CD14-positive monocyte (primary cell): ENCODE data around the gene PAM16. TPM values are rescaled to one million over a fixed set of nuclear protein-coding genes. Genes with fewer than 3 reads are reported as not detected.

Experiments used
- DNase-seq, 3 donors: peaks; one replicate each; pipeline ENCODE4 v3.0.0-alpha.2; 2011 to 2022
- H2AFZ ChIP-seq: 2 replicates; pipeline ENCODE4 v1.6.0; 2012; ENCODE audit warnings: mild to moderate bottlenecking, low read depth, low read length, inconsistent platforms; ENCODE audit not compliant: insufficient read depth, poor library complexity, severe bottlenecking
- H3K27ac ChIP-seq, 2 donors: 1 replicate in 1 of 2; 2 replicates in 1 of 2; pipeline ENCODE4 v1.5.1; 2012 to 2013; ENCODE audit warnings: low read length in 2 of 2, control low read depth in 1 of 2, inconsistent platforms in 1 of 2, low read depth in 1 of 2, mild to moderate bottlenecking in 1 of 2
- H3K27me3 ChIP-seq, 2 donors: one replicate each; pipeline versions ENCODE4 v1.6.0 to v1.6.1; 2011 to 2013; ENCODE audit warnings: low read length in 2 of 2; ENCODE audit not compliant: control insufficient read depth in 2 of 2, insufficient read depth in 2 of 2
- H3K36me3 ChIP-seq, 2 donors: replicated peaks in 1 of 2; 1 replicate in 1 of 2; 2 replicates in 1 of 2; pipeline versions ENCODE4 v1.5.1 to v1.6.1; 2012 to 2013; ENCODE audit warnings: low read length in 2 of 2, control low read depth in 1 of 2, inconsistent platforms in 1 of 2, mild to moderate bottlenecking in 1 of 2; ENCODE audit not compliant: insufficient read depth in 2 of 2, control insufficient read depth in 1 of 2
- H3K4me1 ChIP-seq, 2 donors: 1 replicate in 1 of 2; 2 replicates in 1 of 2; pipeline versions ENCODE4 v1.5.1 to v1.6.1; 2012 to 2013; ENCODE audit warnings: low read length in 2 of 2, control low read depth in 1 of 2, inconsistent platforms in 1 of 2, mild to moderate bottlenecking in 1 of 2, moderate library complexity in 1 of 2; ENCODE audit not compliant: insufficient read depth in 2 of 2, control insufficient read depth in 1 of 2
- H3K4me2 ChIP-seq: replicated peaks from 2 replicates; pipeline ENCODE3; 2012; ENCODE audit warnings: low read length, moderate library complexity, mild to moderate bottlenecking; ENCODE audit not compliant: poor library complexity, severe bottlenecking; ENCODE audit errors: extremely low read depth
- H3K4me3 ChIP-seq, 3 experiments: fragments of 200-600 bp in 1 of 3; sonication (generic) in 1 of 3; replicated peaks in 1 of 3; 1 replicate in 2 of 3; 2 replicates in 1 of 3; pipeline ENCODE4 v1.5.1; 2011 to 2013; ENCODE audit warnings: low read length in 3 of 3, mild to moderate bottlenecking in 3 of 3, control low read depth in 2 of 3, low read depth in 2 of 3, inconsistent platforms in 1 of 3, moderate library complexity in 1 of 3
- H3K79me2 ChIP-seq: 2 replicates; pipeline ENCODE4 v1.6.0; 2012; ENCODE audit warnings: mild to moderate bottlenecking, control low read depth, inconsistent platforms, low read length, moderate library complexity; ENCODE audit not compliant: insufficient read depth
- H3K9ac ChIP-seq: 2 replicates; pipeline ENCODE4 v1.6.0; 2017; ENCODE audit warnings: low read length, mild to moderate bottlenecking; ENCODE audit not compliant: insufficient read depth, poor library complexity, severe bottlenecking
- H3K9me3 ChIP-seq, 2 donors: replicated peaks in 1 of 2; 1 replicate in 1 of 2; 2 replicates in 1 of 2; pipeline versions ENCODE4 v1.5.1 to v1.6.1; 2012 to 2013; ENCODE audit warnings: low read length in 2 of 2, control low read depth in 1 of 2; ENCODE audit not compliant: control insufficient read depth in 1 of 2, insufficient read depth in 1 of 2
- H4K20me1 ChIP-seq: 2 replicates; pipeline ENCODE4 v1.6.0; 2012; ENCODE audit warnings: mild to moderate bottlenecking, low read length, control low read depth, moderate library complexity; ENCODE audit not compliant: insufficient read depth
- H3K27ac Mint-ChIP-seq, 7 donors: one replicate each; pipeline ENCODE4 v1.8.0; 2020; ENCODE audit warnings: mild to moderate bottlenecking in 7 of 7, mixed read lengths in 7 of 7, moderate library complexity in 6 of 7, inconsistent platforms in 2 of 7
- H3K27me3 Mint-ChIP-seq, 3 donors: one replicate each; pipeline ENCODE4 v1.8.0; 2021 to 2022; ENCODE audit warnings: low read depth in 3 of 3, mild to moderate bottlenecking in 3 of 3, mixed read lengths in 3 of 3, moderate library complexity in 3 of 3, inconsistent platforms in 1 of 3
- H3K36me3 Mint-ChIP-seq, 2 donors: one replicate each; pipeline ENCODE4 v1.8.0; 2020; ENCODE audit warnings: mixed read lengths in 2 of 2, inconsistent platforms in 1 of 2, mild to moderate bottlenecking in 1 of 2
- H3K4me1 Mint-ChIP-seq: one replicate; pipeline ENCODE4 v1.8.0; 2020; ENCODE audit warnings: mild to moderate bottlenecking, mixed read lengths
- H3K4me3 Mint-ChIP-seq, 2 donors: one replicate each; pipeline ENCODE4 v1.8.0; 2020; ENCODE audit warnings: mild to moderate bottlenecking in 2 of 2, mixed read lengths in 2 of 2, moderate library complexity in 1 of 2
- H3K9me3 Mint-ChIP-seq, 7 donors: one replicate each; pipeline ENCODE4 v1.8.0; 2020 to 2022; ENCODE audit warnings: mixed read lengths in 7 of 7, mild to moderate bottlenecking in 6 of 7, moderate library complexity in 6 of 7, inconsistent platforms in 2 of 7
- CTCF ChIP-seq: fragments of 200-600 bp; IDR thresholded peaks from one replicate; pipeline ENCODE4 v1.8.0; 2022; ENCODE audit warnings: antibody characterized with exemption, mild to moderate bottlenecking
- WGBS: methylation state at CpG from one replicate; pipeline ENCODE4 v1.1.5; 2013; ENCODE audit warnings: missing lambda C conversion rate; ENCODE audit not compliant: insufficient coverage; 5-methylcytosine and 5-hydroxymethylcytosine counted together
- intact Hi-C, 2 donors: fragments of 100-400 bp; cut with micrococcal nuclease; formaldehyde crosslinking; loops; one replicate each; pipeline versions ENCODE4 v1.15.0 to v1.15.1; 2023
- polyA plus RNA-seq, 3 donors: library from polyadenylated mRNA; depleted of rRNA in 1 of 3; unstranded in 2 of 3; stranded (reverse) in 1 of 3; fragments of 300-500 nt in 2 of 3; fragments of >200 nt in 1 of 3; fragmentation: Illumina TruSeq in 2 of 3; gene quantifications; 1 replicate in 2 of 3; 2 replicates in 1 of 3; pipeline ENCODE4 v1.2.3, GENCODE V29; 2012 to 2021

The PAM16 gene
- polyA plus RNA-seq, 3 donors: 34.3 to 37.6 (median 34.7) TPM

- Histone ChIP-seq H3K4me3 (no peak overlapping the region), H3K9ac (no peak overlapping the region), H3K27ac (no peak overlapping the region), H3K9me3 (no peaks in the 10 kb centered on the region), H3K79me2 (peaks cover 5% of the 10 kb centered on the region), H3K4me2 (no peak overlapping the region), H4K20me1 (peaks cover 17% of the 10 kb centered on the region), H3K36me3 (peaks cover 37 to 42% of the 10 kb centered on the region in 2 donors), H3K4me1 (no peaks in the 10 kb centered on the region), H3K27me3 (no peaks in the 10 kb centered on the region), H2AFZ (no peak overlapping the region)
- WGBS: 87% methylated on average over 10 of the region's 12 CpGs
- DNase-seq: no peak
- Mint-ChIP-seq H3K4me1 (no peaks in the 10 kb centered on the region), H3K27ac (peak overlapping the region in 1 of 7 donors; percentile 8), H3K36me3 (peaks cover 21 to 34% of the 10 kb centered on the region in 2 donors), H3K27me3 (peaks cover 2 to 9% (median 5%) of the 10 kb centered on the region in 3 donors), H3K4me3 (no peak overlapping the region), H3K9me3 (peaks cover 0 to 2% (median 0%) of the 10 kb centered on the region in 7 donors)
- intact Hi-C loops: no loop called here
- no peak for TF ChIP-seq CTCF
Observed at GRCh38 chr16:4338125-4338582, 13.0 kb downstream of the PAM16 start.

GRCh38 chr16:4337540-4338088, 13.5 kb downstream of the PAM16 start:
- H3K27me3 Mint-ChIP-seq: peaks cover 3 to 11% (median 9%) of the 10 kb centered on the region in 3 donors
- Histone ChIP-seq H3K27me3 (no peaks in the 10 kb centered on the region), H4K20me1 (peaks cover 12% of the 10 kb centered on the region), H3K27ac (no peak overlapping the region), H3K4me3 (no peak overlapping the region), H3K4me1 (no peaks in the 10 kb centered on the region), H3K9ac (no peak overlapping the region), H3K9me3 (no peaks in the 10 kb centered on the region), H2AFZ (no peak overlapping the region), H3K36me3 (peaks cover 33 to 38% of the 10 kb centered on the region in 2 donors), H3K79me2 (peaks cover under 1% of the 10 kb centered on the region), H3K4me2 (no peak overlapping the region)
- no peak overlapping the region for H3K4me3 Mint-ChIP-seq
- no peak for DNase-seq
- no peaks in the 10 kb centered on the region for H3K4me1 Mint-ChIP-seq
- peaks cover 0 to under 1% (median 0%) of the 10 kb centered on the region in 7 donors for H3K9me3 Mint-ChIP-seq
- no peak for TF ChIP-seq CTCF
- 88% methylated on average over 9 of the region's 12 CpGs for WGBS
- H3K36me3 Mint-ChIP-seq: peaks cover 21 to 30% of the 10 kb centered on the region in 2 donors
- no peak overlapping the region for H3K27ac Mint-ChIP-seq
- intact Hi-C loops: no loop called here
